Measurements from ENCODE around the gene L3MBTL4. TPM values are rescaled to one million over a fixed set of nuclear protein-coding genes. Genes with fewer than 3 reads are reported as not detected.

The L3MBTL4 gene
- total RNA-seq, 1 donor from 2014 or later, result 0.56 TPM

DNA sequence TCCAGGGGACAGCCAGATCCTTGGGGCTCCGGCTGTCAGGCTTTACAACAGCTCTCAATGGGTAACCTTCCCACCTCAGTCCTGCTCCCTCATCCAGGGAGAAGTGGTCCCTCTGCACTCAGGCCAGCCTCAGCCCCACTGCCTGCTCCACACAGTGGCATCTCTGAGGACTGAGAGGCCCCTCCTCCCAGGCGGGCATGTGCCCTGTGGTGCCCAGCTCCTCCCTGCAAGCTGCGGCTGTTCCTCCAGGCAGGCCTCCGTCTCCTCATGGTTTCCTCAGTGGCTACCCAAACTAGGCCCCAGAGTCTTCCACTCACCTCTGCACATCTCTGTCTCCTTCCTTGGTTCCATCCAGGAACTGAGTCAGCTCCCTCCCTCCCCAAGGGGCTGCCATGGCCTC is 437.7 kb downstream of the L3MBTL4 start:
- H3K9me3 Mint-ChIP-seq (ENCODE audit: unreplicated experiment), result no peaks in the 10 kb centered on the region
- DNase-seq (ENCODE audit: low spot score), result no peak
- no peaks in the 10 kb centered on the region for H3K36me3 Mint-ChIP-seq (ENCODE audit: low read depth, unreplicated experiment)
- peaks cover 4% of the 10 kb centered on the region for H3K27me3 Mint-ChIP-seq (ENCODE audit: unreplicated experiment)
- H3K4me1 Mint-ChIP-seq (ENCODE audit: unreplicated experiment), result no peaks in the 10 kb centered on the region
- TF ChIP-seq, protein P1, sequence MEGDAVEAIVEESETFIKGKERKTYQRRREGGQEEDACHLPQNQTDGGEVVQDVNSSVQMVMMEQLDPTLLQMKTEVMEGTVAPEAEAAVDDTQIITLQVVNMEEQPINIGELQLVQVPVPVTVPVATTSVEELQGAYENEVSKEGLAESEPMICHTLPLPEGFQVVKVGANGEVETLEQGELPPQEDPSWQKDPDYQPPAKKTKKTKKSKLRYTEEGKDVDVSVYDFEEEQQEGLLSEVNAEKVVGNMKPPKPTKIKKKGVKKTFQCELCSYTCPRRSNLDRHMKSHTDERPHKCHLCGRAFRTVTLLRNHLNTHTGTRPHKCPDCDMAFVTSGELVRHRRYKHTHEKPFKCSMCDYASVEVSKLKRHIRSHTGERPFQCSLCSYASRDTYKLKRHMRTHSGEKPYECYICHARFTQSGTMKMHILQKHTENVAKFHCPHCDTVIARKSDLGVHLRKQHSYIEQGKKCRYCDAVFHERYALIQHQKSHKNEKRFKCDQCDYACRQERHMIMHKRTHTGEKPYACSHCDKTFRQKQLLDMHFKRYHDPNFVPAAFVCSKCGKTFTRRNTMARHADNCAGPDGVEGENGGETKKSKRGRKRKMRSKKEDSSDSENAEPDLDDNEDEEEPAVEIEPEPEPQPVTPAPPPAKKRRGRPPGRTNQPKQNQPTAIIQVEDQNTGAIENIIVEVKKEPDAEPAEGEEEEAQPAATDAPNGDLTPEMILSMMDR (IDR thresholded peaks at IDR 0.05; ENCODE audit: unreplicated experiment), result no peak
- no peak overlapping the region for H3K27ac Mint-ChIP-seq (ENCODE audit: unreplicated experiment)
- no peak overlapping the region for H3K4me3 Mint-ChIP-seq (ENCODE audit: unreplicated experiment)

DNA sequence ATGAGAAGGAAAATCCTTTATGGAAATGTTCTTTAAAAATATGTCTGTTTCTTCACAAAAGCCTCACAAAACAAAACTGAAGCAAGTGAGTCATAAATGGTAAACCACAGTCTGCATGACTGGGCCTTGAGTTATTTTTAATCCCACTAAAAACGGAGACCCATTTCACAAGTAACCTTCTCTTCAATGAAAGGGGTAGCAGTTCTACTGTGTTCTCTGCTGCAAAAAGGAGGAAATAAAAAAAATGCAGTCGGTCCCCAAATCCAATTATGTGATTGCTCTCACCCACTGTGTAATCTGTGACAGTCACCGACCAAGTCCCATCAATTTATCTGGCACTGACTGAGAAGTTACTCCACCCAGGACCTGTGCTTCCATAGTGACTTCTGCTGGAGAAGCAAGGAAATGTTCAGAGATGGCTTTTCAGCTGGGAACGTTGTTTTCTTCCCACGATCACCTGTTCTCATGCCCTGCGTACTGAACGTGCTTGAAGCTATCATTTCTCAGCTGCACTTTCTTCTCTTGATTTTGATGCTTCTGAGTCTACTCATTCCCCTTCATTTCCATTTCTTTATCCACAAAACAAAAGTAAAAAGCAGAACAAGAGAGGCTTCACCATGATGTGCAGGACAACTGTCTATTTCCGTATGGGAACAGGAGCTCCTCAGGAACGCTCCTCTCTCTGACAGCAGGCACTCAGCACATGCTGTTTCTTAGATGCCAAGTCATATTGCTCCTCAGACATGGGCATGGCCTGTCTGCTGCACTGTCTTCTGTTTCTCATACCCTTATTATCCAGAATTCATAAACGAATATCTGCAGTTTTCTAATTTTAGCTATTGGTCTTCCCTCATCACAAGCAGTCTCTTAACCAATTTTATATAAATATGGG is 439.4 kb downstream of the L3MBTL4 start:
- Mint-ChIP-seq H3K9me3 (ENCODE audit: unreplicated experiment) (no peaks in the 10 kb centered on the region), H3K36me3 (ENCODE audit: low read depth, unreplicated experiment) (no peaks in the 10 kb centered on the region), H3K27ac (ENCODE audit: unreplicated experiment) (no peak overlapping the region), H3K4me3 (ENCODE audit: unreplicated experiment) (no peak overlapping the region), H3K4me1 (ENCODE audit: unreplicated experiment) (peaks cover 5% of the 10 kb centered on the region), H3K27me3 (ENCODE audit: unreplicated experiment) (peaks cover 3% of the 10 kb centered on the region)
- DNase-seq (ENCODE audit: low spot score), result no peak
- TF ChIP-seq, protein P1 (IDR thresholded peaks at IDR 0.05; ENCODE audit: unreplicated experiment), result no peak

DNA sequence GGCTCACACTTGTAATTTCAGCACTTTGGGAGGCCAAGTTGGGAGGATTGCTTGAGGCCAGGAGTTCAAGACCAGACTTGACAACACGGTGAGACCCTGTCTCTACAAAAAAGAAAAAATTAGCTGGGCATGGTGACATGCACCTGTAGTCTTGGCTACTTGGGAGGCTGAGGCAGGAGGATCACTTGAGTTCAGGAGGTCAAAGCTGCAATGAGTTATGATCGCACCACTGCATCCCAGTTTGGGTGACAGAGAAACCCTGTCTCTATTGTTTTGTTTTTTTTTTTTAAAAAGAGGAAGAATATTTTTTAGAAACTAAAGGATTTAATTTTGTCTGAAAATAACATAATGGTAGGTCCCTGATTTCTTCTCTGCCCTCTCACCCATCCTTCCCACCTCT is 440.0 kb downstream of the L3MBTL4 start:
- Mint-ChIP-seq H3K4me1 (ENCODE audit: unreplicated experiment) (peaks cover 10% of the 10 kb centered on the region), H3K36me3 (ENCODE audit: low read depth, unreplicated experiment) (no peaks in the 10 kb centered on the region), H3K27me3 (ENCODE audit: unreplicated experiment) (peaks cover 3% of the 10 kb centered on the region), H3K9me3 (ENCODE audit: unreplicated experiment) (no peaks in the 10 kb centered on the region), H3K27ac (ENCODE audit: unreplicated experiment) (no peak overlapping the region), H3K4me3 (ENCODE audit: unreplicated experiment) (no peak overlapping the region)
- TF ChIP-seq, protein P1 (IDR thresholded peaks at IDR 0.05; ENCODE audit: unreplicated experiment), result no peak
- DNase-seq (ENCODE audit: low spot score), result no peak

DNA sequence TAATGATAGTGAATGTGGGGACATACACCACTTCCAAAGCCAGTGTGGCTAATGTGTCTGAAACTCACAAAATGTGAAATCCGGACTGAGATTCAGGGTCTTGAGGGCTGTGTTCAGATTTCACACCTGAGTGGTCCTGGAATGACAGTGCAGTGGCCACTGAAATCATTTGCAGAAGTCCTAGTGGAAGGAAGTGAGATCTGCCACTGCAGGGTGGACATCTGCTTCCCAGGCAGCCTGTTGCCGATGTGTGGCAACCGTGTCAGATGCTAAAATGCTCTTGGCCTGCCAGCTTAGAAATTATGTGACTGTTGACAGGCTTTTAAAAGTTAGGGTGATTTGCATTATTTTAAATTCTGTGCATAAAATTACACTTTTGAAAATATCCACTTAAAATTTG is 441.6 kb downstream of the L3MBTL4 start:
- peaks cover 10% of the 10 kb centered on the region for H3K4me1 Mint-ChIP-seq (ENCODE audit: unreplicated experiment)
- TF ChIP-seq, protein P1 (IDR thresholded peaks at IDR 0.05; ENCODE audit: unreplicated experiment), result no peak
- peaks cover 2% of the 10 kb centered on the region for H3K27me3 Mint-ChIP-seq (ENCODE audit: unreplicated experiment)
- H3K27ac Mint-ChIP-seq (ENCODE audit: unreplicated experiment), result no peak overlapping the region
- H3K4me3 Mint-ChIP-seq (ENCODE audit: unreplicated experiment), result no peak overlapping the region
- H3K36me3 Mint-ChIP-seq (ENCODE audit: low read depth, unreplicated experiment), result no peaks in the 10 kb centered on the region
- no peaks in the 10 kb centered on the region for H3K9me3 Mint-ChIP-seq (ENCODE audit: unreplicated experiment)
- DNase-seq (ENCODE audit: low spot score), result no peak

- Mint-ChIP-seq H3K9me3 (ENCODE audit: unreplicated experiment) (no peaks in the 10 kb centered on the region), H3K27ac (ENCODE audit: unreplicated experiment) (no peak overlapping the region)
Observed at GRCh38 chr18:5972298-5972697, 442.4 kb downstream of the L3MBTL4 start.

More at GRCh38 chr18:5972298-5972697, 442.4 kb downstream of the L3MBTL4 start:
- Mint-ChIP-seq H3K4me3 (ENCODE audit: unreplicated experiment) (no peak overlapping the region), H3K36me3 (ENCODE audit: low read depth, unreplicated experiment) (no peaks in the 10 kb centered on the region), H3K27me3 (ENCODE audit: unreplicated experiment) (peaks cover 2% of the 10 kb centered on the region), H3K4me1 (ENCODE audit: unreplicated experiment) (peaks cover 10% of the 10 kb centered on the region)
- no peak for DNase-seq (ENCODE audit: low spot score)
- TF ChIP-seq, protein P1 (IDR thresholded peaks at IDR 0.05; ENCODE audit: unreplicated experiment), result no peak
